HG02970 (cell line): Measurements from ENCODE around the gene PHACTR3.
"Not testable (repeated sequence)": the region's sequence is repeated elsewhere in the genome, so short reads cannot be mapped to it uniquely, and the experiment has no call there.

Experiments
- ATAC-seq: cut with Tn5 transposase; IDR thresholded peaks from one replicate; pipeline ENCODE4 v1.9.1; 2021; ENCODE audit warnings: mild to moderate bottlenecking, moderate library complexity, moderate number of reproducible peaks; ENCODE audit not compliant: unreplicated experiment, low FRiP score

PHACTR3 gene

DNA sequence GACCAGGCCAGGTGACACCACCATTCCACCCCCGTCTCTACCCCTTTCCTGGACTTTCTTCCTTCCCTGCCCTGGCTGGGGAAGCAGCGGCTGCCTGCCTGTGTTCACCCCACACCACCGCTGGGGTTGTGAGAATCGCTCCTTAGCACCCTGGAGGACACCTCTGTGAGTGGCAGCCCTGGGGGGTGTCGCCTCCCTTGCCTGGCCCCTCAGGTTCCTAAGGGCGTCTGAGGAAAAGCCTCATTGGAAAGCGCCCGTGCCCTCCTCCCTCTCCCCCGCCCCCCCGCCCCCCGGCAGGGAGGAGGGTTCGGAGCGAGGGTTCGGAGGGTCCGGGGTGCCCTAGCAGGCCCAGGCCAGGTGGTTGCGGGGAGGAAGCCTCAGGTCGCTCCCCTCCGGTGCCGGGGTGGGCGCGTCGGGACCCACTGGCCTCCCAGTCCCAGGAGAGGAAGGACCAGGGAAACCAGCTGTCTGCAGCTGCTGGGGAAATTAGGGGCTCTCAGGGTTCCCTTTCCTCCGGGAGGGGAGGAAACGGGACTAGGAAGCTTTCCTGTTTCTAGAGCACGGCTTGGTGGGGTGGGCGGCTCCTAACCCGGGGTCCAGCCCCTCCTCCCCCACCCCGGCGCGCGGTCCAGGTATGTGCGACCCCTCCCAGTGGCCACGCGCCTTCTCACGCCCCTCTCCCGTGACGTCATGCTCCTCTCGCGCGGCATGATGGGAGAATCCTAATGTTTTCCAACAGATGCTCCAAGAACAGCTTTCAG lies at the start of gene PHACTR3:
PHACTR3 (plus strand) TSS at position 760 of the 761 bp plus-strand sequence. CDS start 475 bp downstream, outside the sequence.
- no peak for ATAC-seq

DNA sequence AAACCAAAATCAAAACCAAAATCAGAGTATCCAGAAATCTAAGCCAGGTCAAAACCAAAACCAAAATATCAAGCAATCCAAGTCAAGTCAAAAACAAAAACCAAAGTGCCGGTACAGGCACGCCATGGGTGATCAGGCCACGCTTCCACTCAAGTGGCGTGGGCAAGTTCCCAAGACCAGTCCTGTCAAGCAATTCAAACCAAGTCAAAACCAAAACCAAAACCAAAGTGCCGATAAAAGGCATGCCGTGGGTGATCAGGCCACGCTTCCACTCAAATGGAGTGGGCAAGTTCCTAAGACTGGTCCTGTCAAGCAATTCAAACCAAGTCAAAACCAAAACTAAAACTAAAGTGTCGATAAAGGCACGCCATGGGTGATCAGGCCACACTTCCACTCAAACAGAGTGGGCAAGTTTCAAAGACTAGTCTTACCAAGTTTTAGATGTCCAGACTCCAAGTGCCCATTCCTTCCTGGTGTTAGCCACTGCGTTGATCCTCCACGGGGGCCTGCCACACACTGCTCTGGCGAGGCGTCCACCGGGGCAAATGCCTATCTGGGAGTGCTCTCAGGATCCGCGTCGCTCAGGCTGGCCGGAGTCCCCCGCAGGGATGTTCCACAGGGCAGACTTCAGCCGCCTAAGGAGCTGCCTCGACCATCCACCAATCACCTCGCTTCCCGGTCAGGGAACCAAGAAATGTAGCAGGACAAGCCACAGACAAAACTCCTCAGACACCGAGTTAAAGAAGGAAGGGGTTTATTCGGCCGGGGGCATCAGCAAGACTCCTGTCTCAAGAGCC lies 46.4 kb upstream of the PHACTR3 start:
- ATAC-seq, result not testable (repeated sequence)

DNA sequence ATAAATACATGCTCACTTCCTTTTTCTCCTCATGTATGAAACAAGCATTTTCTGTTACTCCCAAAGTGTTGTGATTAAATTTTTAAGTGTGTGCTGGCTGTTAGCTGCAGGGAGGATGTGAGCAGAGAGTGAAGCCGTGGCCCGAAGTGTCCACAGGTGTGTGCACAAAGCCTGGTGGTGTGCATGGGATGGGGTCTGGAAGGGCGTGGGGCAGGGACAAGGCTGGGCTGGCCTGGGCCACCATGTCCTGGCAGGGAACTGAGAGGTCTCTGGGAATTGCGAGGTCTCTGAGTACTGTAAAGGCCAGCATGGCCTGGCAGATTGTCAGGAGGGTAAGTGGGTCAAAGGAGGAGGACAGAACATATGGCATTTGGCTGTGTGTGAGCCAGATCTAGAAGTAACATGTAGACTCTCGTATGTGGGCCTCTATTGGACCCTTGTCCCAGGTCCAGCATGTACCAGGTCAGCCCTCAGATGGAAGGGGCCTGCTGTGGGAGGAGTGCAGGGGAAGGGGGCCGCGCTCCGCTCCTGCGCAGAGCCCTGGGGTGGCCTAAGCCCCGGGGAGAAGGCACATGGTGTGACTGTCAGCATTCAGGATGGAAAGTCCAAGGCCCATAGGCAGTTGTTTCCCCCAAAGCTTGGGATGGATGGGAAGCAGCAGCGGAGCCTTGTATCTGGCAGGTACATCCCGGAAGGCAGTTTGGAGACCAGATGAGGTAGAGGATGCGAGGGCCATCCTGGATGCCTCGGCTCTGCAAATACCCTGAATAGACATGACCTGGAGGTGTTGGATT lies 45.1 kb upstream of the PHACTR3 start:
- ATAC-seq, result no peak

DNA sequence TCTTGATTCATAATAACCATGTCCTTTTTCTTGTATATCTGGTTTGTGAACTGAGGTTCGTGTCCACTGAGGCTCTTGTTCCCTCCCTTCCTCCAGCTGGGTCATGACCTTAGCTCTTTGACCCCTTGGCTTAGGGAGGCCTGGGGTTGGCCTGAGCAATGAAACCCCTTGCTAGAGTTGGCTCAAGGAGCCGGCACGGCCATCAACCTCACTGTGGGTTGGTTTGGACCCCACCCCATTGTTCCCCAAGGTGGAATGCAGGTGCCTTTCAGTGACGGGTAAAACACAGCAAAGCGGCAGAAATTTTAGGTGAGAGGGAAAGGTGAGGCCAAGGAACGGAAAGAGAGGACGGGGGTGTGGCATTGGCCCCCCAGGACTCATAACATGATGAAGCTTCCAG lies 44.5 kb upstream of the PHACTR3 start:
- no peak for ATAC-seq

DNA sequence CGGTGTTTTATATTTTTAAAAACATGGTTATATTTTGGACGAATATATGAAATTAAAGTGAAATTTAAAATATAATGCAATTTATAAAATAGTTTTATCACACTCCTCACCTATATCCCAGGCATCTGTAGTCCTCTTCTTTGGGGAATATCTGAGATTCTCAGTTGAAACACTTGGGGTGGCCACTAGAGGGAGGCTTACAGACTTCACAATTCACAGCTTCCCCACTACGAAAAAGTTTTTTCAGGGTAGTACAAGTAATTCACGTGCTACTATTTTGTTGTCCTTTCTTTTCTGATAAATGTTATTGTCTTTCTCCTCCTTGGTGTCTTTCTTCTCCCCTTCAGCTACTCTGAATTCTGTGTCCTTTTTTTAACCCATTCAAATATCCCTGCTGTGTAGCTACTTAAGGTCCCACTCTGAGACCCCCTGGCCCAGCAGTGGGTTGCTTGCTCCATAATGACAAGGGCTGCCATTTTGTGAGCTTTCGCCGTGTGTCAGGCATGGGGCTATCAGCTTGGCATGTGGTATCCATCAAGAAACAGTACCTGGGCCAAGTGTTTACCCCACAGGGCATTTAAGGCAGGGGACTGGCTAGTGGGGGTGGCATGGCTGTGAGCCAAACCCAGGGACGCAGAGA lies 43.6 kb upstream of the PHACTR3 start:
- no peak for ATAC-seq

DNA sequence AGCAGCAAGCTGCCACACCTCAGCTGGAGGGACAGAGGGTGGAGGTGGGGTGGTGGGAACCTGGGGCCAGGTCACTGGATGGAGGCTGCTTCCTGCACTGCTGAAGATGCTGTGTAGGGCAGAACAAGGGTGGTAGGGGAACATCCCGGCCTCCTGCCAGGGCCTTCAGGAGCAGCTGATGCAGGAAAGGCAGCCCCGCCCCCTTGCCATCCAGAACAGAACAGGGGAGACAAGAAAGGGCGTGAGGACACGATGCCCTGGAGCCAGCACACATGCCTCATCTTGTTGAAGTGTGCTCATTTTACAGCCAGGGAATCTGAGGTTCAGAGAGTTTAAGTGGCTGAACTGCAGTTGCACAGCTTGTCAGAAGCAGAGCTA lies 43.1 kb upstream of the PHACTR3 start:
- no peak for ATAC-seq

DNA sequence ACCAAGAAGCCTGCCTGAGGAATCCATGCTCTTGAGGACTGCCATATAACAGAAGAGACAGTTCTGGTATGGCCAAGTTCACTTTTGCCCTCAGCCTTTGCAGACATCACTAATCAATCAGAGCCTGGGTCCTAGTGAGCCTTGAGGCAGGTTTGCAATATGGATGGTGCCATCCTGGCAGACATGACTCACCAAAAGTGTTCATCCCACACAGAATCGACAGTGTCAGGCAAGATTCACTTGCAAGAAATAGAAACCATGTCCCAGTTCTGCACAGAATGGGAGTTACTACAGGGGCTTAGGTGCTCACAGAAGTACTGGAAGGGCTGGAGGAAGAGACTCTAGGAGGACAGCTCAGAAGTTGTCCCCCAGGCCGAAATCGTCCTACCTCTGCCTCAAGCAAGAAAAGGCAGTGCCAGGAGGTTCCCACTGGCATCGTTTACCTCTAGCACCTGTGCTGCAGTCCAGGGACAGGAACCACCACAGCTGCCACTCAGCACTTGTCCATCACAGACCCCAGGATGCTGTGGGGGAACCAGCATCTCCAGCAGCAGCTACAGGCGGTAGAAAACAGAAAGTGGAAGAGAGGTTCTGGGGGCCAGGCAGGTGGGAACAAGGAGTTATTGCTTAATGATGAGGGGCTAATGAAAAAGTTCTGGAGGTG lies 42.6 kb upstream of the PHACTR3 start:
- ATAC-seq, result no peak

DNA sequence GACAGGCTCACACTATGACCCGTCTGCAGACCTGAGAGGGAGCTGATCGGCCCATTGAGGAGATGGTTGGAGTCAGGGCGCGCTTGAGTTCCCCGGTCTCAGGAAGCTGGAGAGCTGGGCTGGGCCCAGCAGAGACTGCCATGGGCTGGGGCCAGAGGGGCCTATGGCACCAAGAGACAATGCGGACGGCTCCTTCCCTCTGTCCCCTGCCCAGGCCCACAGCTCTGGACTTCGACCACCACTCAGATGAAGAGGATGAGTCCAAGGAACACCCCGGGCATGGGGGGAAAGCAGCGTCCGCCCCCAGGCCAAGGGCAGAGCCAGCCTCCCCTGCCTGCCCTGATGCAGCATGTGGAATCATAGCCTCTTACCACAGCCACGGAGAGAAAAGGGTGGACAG lies 40.2 kb upstream of the PHACTR3 start:
- no peak for ATAC-seq

DNA sequence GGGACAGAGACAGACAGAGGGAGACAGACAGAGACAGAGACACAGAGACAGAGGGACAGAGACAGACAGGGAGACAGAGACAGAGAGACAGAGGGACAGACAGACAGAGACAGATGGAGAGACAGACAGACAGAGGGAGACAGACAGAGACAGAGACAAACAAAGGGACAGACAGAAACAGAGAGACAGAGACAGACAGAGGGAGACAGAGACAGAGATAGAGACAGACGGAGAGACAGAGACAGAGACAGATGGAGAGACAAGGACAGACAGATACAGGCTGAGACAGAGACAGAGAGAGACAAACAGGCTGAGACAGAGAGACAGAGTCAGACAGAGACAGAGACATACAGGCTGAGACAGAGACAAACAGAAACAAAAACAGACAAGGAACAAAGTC lies 39.4 kb upstream of the PHACTR3 start:
- no peak for ATAC-seq

DNA sequence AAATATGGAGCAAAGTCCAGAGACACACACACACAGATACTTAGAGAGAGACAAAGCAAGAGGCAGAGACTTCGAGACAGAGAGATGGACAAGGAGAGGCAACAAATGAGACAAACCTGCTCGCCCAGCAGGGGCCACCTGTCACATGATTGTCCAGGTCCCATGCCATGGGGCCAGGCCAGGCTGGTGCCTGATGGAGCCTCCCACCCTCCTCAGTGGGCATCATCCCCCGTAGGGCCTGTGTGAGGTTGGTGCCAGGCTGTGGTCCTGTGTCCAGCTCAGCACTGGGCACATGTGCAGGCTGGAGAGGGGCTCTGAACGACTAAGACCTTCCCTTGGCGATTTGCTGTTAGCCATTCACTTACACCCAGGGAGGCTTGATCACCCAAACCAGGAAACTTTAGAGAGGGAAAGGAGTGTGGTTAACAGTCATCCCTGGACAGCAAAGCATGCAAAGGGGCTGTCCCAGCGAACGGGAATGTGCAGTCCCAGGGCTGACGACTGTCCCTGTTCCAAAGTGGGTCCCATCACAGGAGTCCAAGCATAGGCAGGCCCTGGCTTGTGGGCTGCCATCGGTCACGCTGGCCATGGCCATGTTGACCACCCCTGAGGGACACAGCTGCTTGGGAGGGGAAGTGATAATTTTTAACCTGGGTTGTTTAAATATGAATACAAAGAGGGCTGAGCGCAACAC lies 38.4 kb upstream of the PHACTR3 start:
- no peak for ATAC-seq

DNA sequence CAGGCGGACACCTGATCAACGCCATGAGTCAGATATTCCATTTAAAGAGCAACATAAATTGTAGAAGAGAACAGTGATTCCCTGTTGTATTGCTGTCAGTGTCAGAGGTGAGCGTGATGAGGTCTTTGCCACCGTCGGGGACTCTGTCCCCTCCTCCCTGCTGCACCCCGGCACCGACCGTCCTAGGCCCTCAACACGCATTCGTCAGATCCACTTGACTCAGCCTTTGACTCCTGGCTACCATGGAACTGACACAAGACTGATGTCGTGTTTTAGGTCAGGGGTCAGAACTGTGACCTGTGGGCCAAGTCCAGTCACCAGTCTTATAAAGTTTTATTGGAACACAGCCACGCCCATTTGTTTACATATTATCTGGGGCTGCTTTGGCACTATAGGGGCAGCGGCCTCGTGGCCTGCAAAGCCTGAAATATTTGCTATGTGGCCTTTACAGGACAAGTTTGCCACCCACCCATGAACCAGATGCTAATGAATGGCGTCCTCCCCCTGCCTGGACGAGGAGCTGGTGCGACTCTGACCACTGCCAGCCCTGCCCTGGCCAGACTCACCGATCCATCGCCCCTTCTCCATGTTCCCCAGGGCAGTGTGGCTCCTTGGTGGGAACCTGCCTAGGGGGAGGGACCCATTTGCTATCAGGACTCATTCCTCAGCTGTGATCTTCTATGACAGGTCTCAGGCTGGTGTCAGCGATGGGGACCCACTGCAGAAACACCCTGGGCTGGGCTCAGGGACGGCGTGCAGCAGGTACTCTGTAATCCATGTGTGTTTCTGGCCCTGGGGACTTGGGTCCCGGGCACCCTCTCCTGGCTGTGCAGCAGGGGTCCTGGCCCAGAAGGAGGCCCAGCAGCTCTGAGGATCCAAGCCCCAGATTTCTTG lies 37.5 kb upstream of the PHACTR3 start:
- no peak for ATAC-seq

DNA sequence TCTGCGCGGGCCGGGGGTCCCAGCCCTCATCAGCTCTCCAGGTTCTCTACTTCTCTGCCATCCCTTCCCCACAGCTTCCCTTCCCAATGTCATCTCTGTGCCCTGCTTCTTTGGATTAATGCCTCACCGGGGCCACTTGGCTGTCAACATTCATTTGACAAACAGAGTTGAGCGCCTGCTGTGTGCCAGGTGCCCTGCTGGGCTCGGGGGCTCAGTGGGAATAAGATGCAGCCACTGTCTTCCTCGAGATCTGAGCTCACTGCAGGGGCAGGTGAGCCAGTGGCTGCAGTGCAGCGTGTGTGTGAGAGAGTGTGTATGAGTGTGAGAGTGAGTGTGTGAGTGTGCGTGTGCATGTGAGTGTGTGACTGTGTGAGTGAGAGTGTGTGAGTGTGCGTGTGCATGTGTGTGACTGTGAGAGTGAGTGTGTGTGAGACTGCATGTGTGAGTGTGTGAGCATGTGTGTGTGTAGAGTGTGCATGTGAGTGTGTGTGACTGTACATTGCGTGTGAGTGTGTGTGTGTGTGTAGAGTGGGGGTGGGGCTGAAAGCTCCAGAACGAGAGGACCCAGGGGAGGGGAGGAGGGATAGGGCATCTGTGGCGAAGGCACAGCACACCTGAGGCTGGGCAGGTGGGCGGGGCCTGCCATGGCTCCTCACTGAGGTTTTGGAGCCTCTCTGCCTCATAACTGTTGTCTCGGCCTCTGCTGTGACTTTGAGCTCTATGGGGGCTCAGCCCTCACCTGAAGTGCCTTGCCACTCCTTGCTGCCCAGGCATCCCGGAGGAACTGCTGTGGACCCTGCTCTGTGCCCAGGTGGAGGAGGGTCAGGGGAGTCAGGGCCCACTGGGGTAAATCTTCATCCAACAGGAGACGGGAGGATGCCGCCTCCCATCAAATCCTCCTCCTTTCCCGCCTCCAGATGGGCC lies 36.5 kb upstream of the PHACTR3 start:
- no peak for ATAC-seq

DNA sequence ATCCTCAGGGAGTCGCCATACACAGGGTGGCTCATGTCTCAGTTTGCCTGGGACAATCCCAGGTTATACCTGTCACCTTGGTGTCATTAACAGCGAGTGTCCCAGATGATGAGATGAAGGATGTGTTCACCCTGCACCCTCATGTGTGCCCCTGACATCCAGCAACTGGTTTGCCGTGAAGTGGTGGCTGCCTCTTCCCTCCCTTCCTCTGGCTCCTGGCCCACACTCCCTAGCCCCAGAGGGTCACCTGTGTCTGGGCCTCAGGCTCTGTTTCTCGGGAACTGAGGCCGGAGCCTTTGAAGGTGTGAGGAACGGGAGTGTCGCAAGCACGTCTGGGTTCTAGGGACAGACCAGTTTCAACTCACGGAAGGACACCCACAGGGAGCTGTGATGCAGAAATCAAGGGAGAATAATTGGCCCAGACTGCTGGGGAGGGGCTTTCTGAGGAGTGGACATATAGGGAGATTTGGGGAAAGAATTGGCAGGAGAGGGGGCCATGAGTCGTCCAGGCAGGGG lies 35.8 kb upstream of the PHACTR3 start:
- no peak for ATAC-seq

DNA sequence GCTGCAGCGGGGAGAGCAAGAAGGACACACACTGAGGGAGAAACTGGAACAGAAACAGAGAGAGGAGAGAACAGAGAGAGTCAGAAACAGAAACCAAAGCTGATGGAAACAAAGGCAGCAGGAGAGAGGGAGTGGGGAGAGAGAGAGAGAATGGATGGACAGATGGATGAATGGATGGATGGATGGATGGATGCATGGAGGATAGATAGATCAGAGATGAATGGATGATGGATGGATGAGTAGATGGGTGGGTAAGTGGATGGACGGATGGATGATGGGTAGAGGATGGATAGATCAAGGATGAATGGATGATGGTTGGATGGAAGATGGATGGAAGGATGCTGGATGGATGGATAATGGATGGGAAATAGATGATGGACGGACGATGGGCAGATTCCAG lies 35.0 kb upstream of the PHACTR3 start:
- ATAC-seq, result no peak

DNA sequence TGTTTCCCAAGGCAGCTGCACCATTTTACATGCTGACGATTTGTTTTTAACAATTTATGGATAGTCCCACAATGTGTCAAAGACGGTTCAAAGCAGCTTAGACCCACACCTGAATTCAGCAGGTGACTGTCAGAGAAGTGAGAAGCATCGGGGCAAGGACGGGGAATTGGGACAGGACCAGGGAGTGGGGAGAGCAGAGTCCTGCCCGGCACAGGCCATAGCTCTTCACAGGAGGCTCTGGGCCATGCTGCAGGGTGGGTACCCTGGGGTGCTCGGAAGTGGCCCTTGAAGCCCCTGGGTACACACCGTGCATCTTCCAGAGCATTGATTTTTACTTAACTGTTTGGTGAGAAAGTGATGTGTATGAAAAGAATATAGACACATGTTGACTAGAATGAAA lies 33.2 kb upstream of the PHACTR3 start:
- no peak for ATAC-seq

DNA sequence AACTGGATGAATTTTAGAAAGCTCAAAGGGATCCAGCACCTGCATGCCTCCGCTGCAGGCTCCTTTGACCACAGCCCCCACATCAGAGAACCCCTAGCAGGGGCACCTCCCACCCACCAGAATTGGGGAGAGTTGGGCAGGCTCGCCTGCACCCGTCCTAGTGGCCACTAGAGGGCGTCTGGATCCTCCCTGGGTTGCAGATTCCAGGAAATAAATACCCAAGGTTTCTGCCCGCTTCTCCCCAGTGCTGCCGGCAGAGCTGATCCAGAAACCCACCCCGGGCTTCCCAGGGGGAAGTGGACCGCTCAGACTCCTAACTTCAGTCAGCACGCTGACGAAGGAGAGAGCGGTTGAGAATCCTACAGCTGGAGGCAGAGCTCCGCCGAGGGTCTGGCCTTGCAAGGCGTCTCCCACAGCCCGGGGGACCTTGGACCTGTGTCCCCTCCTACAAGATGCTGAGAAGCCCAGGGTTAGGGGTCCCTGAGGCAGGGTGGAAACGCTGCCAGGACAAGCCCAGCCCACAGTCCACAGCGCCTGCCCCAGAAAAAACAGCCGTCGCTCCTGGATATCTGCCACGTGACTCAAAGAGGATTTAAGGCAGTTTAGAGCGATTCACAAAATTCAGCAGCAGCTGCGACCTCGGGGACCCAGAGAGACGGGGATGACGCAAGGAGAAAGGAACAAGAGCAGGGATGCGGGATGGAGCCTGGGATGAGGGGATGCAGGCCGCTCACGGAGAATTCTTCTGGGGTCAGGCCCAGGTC lies 32.6 kb upstream of the PHACTR3 start:
- no peak for ATAC-seq

DNA sequence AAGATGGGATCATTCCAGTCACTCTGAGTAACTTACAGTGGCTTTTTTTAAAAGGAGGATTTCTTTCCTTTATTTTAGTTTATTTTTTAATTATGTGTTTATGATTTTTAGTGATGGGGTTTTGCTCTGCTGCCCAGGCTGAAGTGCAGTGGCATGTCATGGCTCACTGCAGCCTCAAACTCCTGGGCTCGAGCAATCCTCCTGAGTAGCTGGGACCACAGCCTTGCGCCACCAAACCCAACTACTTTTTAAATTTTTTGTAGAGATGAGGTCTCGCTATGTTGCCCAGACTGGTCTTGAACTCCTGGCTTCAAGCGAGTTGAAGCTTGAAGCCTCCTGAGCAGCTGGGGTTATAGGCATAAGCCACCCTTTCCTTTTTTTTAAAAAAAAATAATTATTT lies 31.8 kb upstream of the PHACTR3 start:
- no peak for ATAC-seq
